ENCODE results near the gene KEL.

GRCh38 chr7:142894112-142894984, 67.8 kb downstream of the KEL start:
- TF ChIP-seq TARDBP (IDR thresholded peaks at IDR 0.05) (no peak), BHLHE40 (IDR thresholded peaks at IDR 0.05; ENCODE audit: borderline replicate concordance) (no peak), SP1 (IDR thresholded peaks at IDR 0.05) (no peak), ELF4 (IDR thresholded peaks at IDR 0.05) (no peak), L3MBTL2 (conservative IDR thresholded peaks at IDR 0.05) (no peak), FOXA1 (IDR thresholded peaks at IDR 0.05) (no peak), FOXM1 (IDR thresholded peaks at IDR 0.05; ENCODE audit: borderline replicate concordance) (no peak), FOXK2 (IDR thresholded peaks at IDR 0.05) (no peak), PKNOX1 (IDR thresholded peaks at IDR 0.05) (no peak), LEF1 (IDR thresholded peaks at IDR 0.05; ENCODE audit: borderline replicate concordance) (no peak), HDGF (IDR thresholded peaks at IDR 0.05; ENCODE audit: borderline replicate concordance) (no peak), ZNF384 (IDR thresholded peaks at IDR 0.05) (no peak)
